PC-9 (cell line): ENCODE results near the gene P2RY8. TPM values are rescaled to one million over a fixed set of nuclear protein-coding genes. Genes with fewer than 3 reads are reported as not detected.

Source experiments
- BruUV-seq: library from RNA; stranded (reverse); fragments of 400-500 nt; replicated peaks from 2 replicates; lab custom pipeline; 2021; lab: Mats Ljungman, UMichigan
- CTCF ChIA-PET: fragments of 300-600 bp; sonication (Branson Sonifier 250); formaldehyde crosslinking; loops from one replicate; lab custom pipeline; 2022; ENCODE audit warnings: antibody characterized with exemption; lab: Charles Lee
- POLR2A ChIA-PET: fragments of 300-600 bp; sonication (Branson Sonifier 250); formaldehyde crosslinking; loops from one replicate; lab custom pipeline; 2022; ENCODE audit warnings: antibody characterized with exemption; ENCODE audit not compliant: unreplicated experiment; lab: Charles Lee
- DNase-seq, 2 experiments: peaks; one replicate each; pipeline versions ENCODE4 v3.0.0 to v3.0.0-alpha.2; 2015 to 2022; ENCODE audit warnings: mixed read lengths in 1 of 2
- H2AFZ ChIP-seq: fragments of 200-600 bp; sonication (generic); 2 replicates; pipeline ENCODE4 v1.8.1; 2017; ENCODE audit warnings: antibody characterized with exemption
- H3F3A ChIP-seq: fragments of 200-600 bp; sonication (generic); 2 replicates; pipeline ENCODE4 v1.8.1; 2017; ENCODE audit warnings: antibody characterized with exemption, mild to moderate bottlenecking, low read depth; ENCODE audit not compliant: insufficient read depth
- H3K27ac ChIP-seq: fragments of 200-600 bp; sonication (generic); 2 replicates; pipeline ENCODE4 v1.6.1; 2016; ENCODE audit warnings: mixed run types
- H3K27me3 ChIP-seq: fragments of 200-600 bp; sonication (generic); 2 replicates; pipeline ENCODE4 v1.6.1; 2016; ENCODE audit warnings: low read depth, mixed run types; ENCODE audit not compliant: insufficient read depth
- H3K36me3 ChIP-seq: fragments of 200-600 bp; sonication (generic); 2 replicates; pipeline ENCODE4 v1.6.1; 2016; ENCODE audit warnings: low read depth, mixed run types
- H3K4me1 ChIP-seq: fragments of 200-600 bp; sonication (generic); replicated peaks from 2 replicates; pipeline ENCODE4 v1.6.1; 2016; ENCODE audit warnings: mixed run types; ENCODE audit not compliant: insufficient read depth
- H3K4me2 ChIP-seq: fragments of 200-600 bp; sonication (generic); 2 replicates; pipeline ENCODE4 v1.6.1; 2017; ENCODE audit warnings: mixed run types
- H3K4me3 ChIP-seq: fragments of 200-600 bp; sonication (generic); 2 replicates; pipeline ENCODE4 v1.6.1; 2016; ENCODE audit warnings: mixed run types
- H3K79me2 ChIP-seq: fragments of 200-600 bp; sonication (generic); 2 replicates; pipeline ENCODE4 v1.6.1; 2017; ENCODE audit warnings: low read depth, mixed run types
- H3K9me2 ChIP-seq: fragments of 200-600 bp; sonication (generic); 2 replicates; pipeline ENCODE4 v1.8.1; 2017; ENCODE audit warnings: mild to moderate bottlenecking; ENCODE audit not compliant: insufficient read depth
- H3K9me3 ChIP-seq: fragments of 200-600 bp; sonication (generic); 2 replicates; pipeline ENCODE4 v1.8.1; 2016; ENCODE audit warnings: low read depth; ENCODE audit not compliant: insufficient read depth
- H4K20me1 ChIP-seq: fragments of 200-600 bp; sonication (generic); 2 replicates; pipeline ENCODE4 v1.8.1; 2017; ENCODE audit not compliant: insufficient read depth
- CTCF ChIP-seq: fragments of 200-600 bp; sonication (generic); conservative IDR thresholded peaks from 2 replicates; pipeline ENCODE4 v1.6.1; 2017; ENCODE audit warnings: mixed run types, antibody characterized with exemption, mild to moderate bottlenecking, moderate library complexity
- EZH2 ChIP-seq: fragments of 200-600 bp; sonication (generic); IDR thresholded peaks from 2 replicates; pipeline ENCODE4 v1.8.0; 2017; ENCODE audit warnings: antibody characterized with exemption, low read depth
- intact Hi-C: fragments of 100-400 bp; cut with micrococcal nuclease; formaldehyde crosslinking; loops from one replicate; pipeline ENCODE4 v1.10.0; 2022; ENCODE audit not compliant: unreplicated experiment
- total RNA-seq: library from RNA; stranded (reverse); gene quantifications from 2 replicates; pipeline ENCODE4 v1.2.3, GENCODE V29; 2021

Gene P2RY8
- total RNA-seq, 1 experiment from 2014 or later, result not detected

DNA sequence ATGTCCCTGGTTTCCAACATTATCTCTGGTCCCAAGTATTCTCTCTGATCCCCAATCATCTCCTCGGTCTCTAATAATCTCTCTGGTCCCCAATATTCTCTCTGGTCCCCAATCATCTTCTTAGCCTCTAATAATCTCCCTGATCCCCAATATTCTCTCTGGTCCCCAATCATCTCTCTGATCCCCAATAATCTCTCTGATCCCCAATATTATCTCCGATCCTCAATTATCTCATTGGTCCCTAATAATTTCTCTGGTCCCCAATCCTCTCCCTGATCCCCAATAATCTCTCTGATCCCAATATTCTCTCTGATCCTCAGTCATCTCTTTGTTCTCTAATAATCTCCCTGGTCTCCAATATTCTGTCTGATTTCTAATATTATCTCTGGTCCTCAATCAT lies 16.6 kb downstream of the P2RY8 start:
- BruUV-seq, result no TSS peak
- no peak overlapping the region for H2AFZ ChIP-seq
- H3K27me3 ChIP-seq, result peaks cover 6% of the 10 kb centered on the region; the same call in 1 of the 2 replicates
- no peak overlapping the region for H3K27ac ChIP-seq
- H3K4me3 ChIP-seq, result no peak overlapping the region
- H3K4me1 ChIP-seq, result no peaks in the 10 kb centered on the region
- TF ChIP-seq CTCF (no peak), EZH2 (no peak)
- H3K36me3 ChIP-seq, result no peaks in the 10 kb centered on the region
- no peak for DNase-seq
- H3K4me2 ChIP-seq, result no peak overlapping the region
- H3F3A ChIP-seq, result no peaks in the 10 kb centered on the region
- ChIA-PET CTCF (no interaction called here), POLR2A (no interaction called here)
- H3K9me3 ChIP-seq, result no peaks in the 10 kb centered on the region
- H3K79me2 ChIP-seq, result no peaks in the 10 kb centered on the region
- intact Hi-C loops, result no loop called here
- no peaks in the 10 kb centered on the region for H4K20me1 ChIP-seq
- H3K9me2 ChIP-seq, result no peaks in the 10 kb centered on the region

DNA sequence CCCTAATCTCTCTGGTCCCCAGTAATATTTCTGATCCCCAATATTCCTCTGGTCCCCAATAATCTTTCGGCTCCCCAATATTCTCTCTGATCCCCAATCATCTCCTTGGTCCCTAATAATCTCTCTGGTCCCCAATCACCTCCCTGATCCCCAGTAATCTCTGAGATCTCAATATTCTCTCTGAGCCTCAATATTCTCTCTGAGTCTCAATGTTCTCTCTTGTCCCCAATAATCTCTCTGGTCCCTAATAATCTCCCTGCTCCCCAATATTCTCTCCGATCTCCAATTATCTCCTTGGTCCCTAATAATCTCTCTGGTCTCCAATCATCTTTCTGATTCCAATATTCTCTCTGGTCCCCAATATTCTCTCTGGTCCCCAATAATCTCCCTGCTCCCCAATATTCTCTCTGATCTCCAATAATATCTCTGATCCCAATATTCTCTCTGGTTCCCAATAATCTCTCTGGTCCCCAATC lies 17.9 kb downstream of the P2RY8 start:
- Histone ChIP-seq H3K4me2 (no peak overlapping the region), H2AFZ (no peak overlapping the region), H3K36me3 (no peaks in the 10 kb centered on the region), H3K79me2 (no peaks in the 10 kb centered on the region), H3K4me1 (no peaks in the 10 kb centered on the region), H3K9me3 (no peaks in the 10 kb centered on the region), H3K27me3 (peaks cover 7% of the 10 kb centered on the region), H3F3A (no peaks in the 10 kb centered on the region), H3K4me3 (no peak overlapping the region), H3K9me2 (no peaks in the 10 kb centered on the region), H4K20me1 (no peaks in the 10 kb centered on the region), H3K27ac (no peak overlapping the region)
- DNase-seq, result no peak
- BruUV-seq, result no TSS peak
- ChIA-PET CTCF (no interaction called here), POLR2A (no interaction called here)
- no peak for TF ChIP-seq EZH2
- no peak for TF ChIP-seq CTCF
- intact Hi-C loops, result no loop called here

DNA sequence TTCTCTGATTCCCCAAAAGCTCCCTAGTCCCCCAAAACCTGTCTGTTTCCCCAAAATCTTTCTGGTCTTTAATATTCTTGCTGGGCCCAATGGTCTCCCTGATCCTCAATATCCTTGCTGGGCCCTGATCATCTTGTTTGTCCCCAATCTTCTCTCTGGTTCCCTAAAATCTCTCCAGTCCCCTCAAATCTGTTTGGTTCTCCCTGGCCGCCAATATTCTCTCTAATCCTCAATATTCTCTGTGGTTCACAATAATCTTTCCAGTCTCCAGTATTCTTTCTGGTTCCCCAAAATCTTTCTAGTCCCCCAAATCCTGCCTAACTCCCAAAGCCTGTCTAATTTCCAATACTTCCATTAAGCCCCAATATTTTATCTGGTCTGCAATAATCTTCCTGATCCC lies 18.5 kb downstream of the P2RY8 start:
- CTCF ChIA-PET, result no interaction called here
- no peak overlapping the region for H3K4me2 ChIP-seq
- no peak for DNase-seq
- POLR2A ChIA-PET, result no interaction called here
- no peak for TF ChIP-seq CTCF
- TF ChIP-seq EZH2, result no peak
- H3F3A ChIP-seq, result no peaks in the 10 kb centered on the region
- H3K9me2 ChIP-seq, result no peaks in the 10 kb centered on the region
- no peaks in the 10 kb centered on the region for H4K20me1 ChIP-seq
- H3K36me3 ChIP-seq, result no peaks in the 10 kb centered on the region
- H3K27ac ChIP-seq, result no peak overlapping the region
- no peaks in the 10 kb centered on the region for H3K4me1 ChIP-seq
- no peak overlapping the region for H3K4me3 ChIP-seq
- no peaks in the 10 kb centered on the region for H3K79me2 ChIP-seq
- no TSS peak for BruUV-seq
- H2AFZ ChIP-seq, result no peak overlapping the region
- no peaks in the 10 kb centered on the region for H3K9me3 ChIP-seq
- intact Hi-C loops, result no loop called here
- H3K27me3 ChIP-seq, result peaks cover 12% of the 10 kb centered on the region
